Duodenal mucosa (tissue), 2 donors: ENCODE results near the gene CTSA.

Experiments used
- H3K27ac ChIP-seq: one replicate; pipeline ENCODE4 v1.7.0; 2013; ENCODE audit warnings: low read depth, low read length
- H3K27me3 ChIP-seq, 2 donors: one replicate each; pipeline ENCODE4 v1.7.0; 2013; ENCODE audit warnings: low read length in 2 of 2, control low read depth in 1 of 2; ENCODE audit not compliant: insufficient read depth in 2 of 2, control insufficient read depth in 1 of 2
- H3K36me3 ChIP-seq, 2 donors: one replicate each; pipeline ENCODE4 v1.7.0; 2013; ENCODE audit warnings: low read length in 2 of 2, control low read depth in 1 of 2; ENCODE audit not compliant: insufficient read depth in 2 of 2, control insufficient read depth in 1 of 2
- H3K4me1 ChIP-seq, 2 donors: one replicate each; pipeline ENCODE4 v1.7.0; 2013; ENCODE audit warnings: low read length in 2 of 2, control low read depth in 1 of 2; ENCODE audit not compliant: insufficient read depth in 2 of 2, control insufficient read depth in 1 of 2
- H3K4me3 ChIP-seq, 2 donors: one replicate each; pipeline ENCODE4 v1.7.0; 2013; ENCODE audit warnings: low read length in 2 of 2, low read depth in 1 of 2
- H3K9ac ChIP-seq, 2 donors: one replicate each; pipeline ENCODE4 v1.7.0; 2013; ENCODE audit warnings: low read length in 2 of 2, low read depth in 1 of 2
- H3K9me3 ChIP-seq, 2 donors: one replicate each; pipeline ENCODE4 v1.7.0; 2013; ENCODE audit warnings: low read length in 2 of 2, control low read depth in 1 of 2; ENCODE audit not compliant: control insufficient read depth in 1 of 2

The CTSA gene

DNA sequence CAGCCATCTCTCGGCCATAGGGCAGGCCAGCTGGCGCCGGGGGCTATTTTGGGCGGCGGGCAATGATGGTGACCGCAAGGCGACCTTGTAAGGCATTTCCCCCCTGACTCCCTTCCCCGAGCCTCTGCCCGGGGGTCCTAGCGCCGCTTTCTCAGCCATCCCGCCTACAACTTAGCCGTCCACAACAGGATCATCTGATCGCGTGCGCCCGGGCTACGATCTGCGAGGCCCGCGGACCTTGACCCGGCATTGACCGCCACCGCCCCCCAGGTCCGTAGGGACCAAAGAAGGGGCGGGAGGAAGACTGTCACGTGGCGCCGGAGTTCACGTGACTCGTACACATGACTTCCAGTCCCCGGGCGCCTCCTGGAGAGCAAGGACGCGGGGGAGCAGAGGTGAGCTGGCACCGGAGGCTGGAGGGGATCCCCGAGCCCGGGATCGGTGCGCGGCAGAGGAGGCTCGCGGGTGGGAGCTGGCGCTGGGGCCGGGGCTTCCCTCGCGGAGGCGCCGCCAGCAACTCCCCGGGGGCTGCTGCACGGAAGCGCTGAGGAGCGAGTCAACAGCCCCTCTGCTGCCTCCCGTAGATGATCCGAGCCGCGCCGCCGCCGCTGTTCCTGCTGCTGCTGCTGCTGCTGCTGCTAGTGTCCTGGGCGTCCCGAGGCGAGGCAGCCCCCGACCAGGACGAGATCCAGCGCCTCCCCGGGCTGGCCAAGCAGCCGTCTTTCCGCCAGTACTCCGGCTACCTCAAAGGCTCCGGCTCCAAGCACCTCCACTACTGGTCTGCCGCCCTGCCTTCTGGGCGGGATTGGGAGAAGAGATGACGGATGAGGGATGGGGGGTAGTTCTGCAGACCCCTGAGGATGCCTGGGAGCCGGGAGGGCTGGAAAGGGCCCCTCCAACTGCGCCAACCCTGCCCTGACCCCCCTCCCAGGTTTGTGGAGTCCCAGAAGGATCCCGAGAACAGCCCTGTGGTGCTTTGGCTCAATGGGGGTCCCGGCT, at the start of gene CTSA, which contains the start of gene NEURL2:
TSS of gene CTSA (plus strand) at position 351 of the 999 bp plus-strand sequence. CDS start at position 585, 234 bp downstream.
TSS of gene NEURL2 (minus strand) at position 224 of the 999 bp plus-strand sequence. CDS start at position 7, 217 bp downstream.
- peaks cover 14 to 50% of the 10 kb centered on the region in 2 donors for H3K36me3 ChIP-seq
- peaks cover 24 to 37% of the 10 kb centered on the region in 2 donors for H3K4me1 ChIP-seq
- peak within 1 kb of the TSS; percentile 67 to 86 for H3K9ac ChIP-seq
- peak within 1 kb of the TSS; percentile 82 for H3K27ac ChIP-seq
- H3K27me3 ChIP-seq = no peaks in the 10 kb centered on the region
- H3K4me3 ChIP-seq = peak within 1 kb of the TSS; percentile 64 to 88
- no peaks in the 10 kb centered on the region for H3K9me3 ChIP-seq

- H3K27ac ChIP-seq = no peak overlapping the region
- H3K4me1 ChIP-seq = peaks cover 0 to 16% of the 10 kb centered on the region in 2 donors
- no peak overlapping the region for H3K4me3 ChIP-seq
- H3K9me3 ChIP-seq = no peaks in the 10 kb centered on the region
- H3K27me3 ChIP-seq = no peaks in the 10 kb centered on the region
- no peak overlapping the region for H3K9ac ChIP-seq
- H3K36me3 ChIP-seq = peaks cover 38 to 62% of the 10 kb centered on the region in 2 donors
Measured at GRCh38 chr20:45841407-45842129, 49.6 kb upstream of the CTSA start.

GRCh38 chr20:45842169-45842812, 48.8 kb upstream of the CTSA start:
- Histone ChIP-seq H3K9me3 (no peaks in the 10 kb centered on the region), H3K27ac (no peak overlapping the region), H3K4me3 (no peak overlapping the region), H3K36me3 (peaks cover 38 to 66% of the 10 kb centered on the region in 2 donors), H3K27me3 (no peaks in the 10 kb centered on the region), H3K9ac (no peak overlapping the region), H3K4me1 (peaks cover 0 to 12% of the 10 kb centered on the region in 2 donors)

DNA sequence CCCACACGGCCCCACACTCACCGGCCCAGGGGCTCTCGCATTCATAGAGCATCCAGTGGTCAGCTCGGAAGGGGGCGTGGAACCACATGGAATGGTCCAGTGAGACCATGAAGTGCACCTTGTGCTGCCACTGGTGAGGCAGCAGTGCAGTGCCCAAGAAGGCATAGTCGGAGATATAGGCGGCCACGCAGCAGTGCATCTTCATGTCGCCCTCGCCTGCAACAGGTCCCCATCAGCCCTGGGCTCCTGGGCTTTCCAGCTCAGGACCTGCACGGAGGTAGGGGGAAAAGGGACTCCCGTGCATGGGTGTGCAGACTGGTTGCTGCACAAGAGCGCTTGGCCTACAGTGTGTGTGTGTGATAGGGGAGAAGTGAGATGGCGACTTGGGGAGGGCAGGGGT, 47.6 kb upstream of the CTSA start:
- Histone ChIP-seq H3K4me3 (no peak overlapping the region), H3K27ac (no peak overlapping the region), H3K9me3 (no peaks in the 10 kb centered on the region), H3K4me1 (peaks cover 0 to 12% of the 10 kb centered on the region in 2 donors), H3K9ac (no peak overlapping the region), H3K27me3 (no peaks in the 10 kb centered on the region), H3K36me3 (peaks cover 42 to 69% of the 10 kb centered on the region in 2 donors)

- H3K36me3 ChIP-seq = peaks cover 42 to 73% of the 10 kb centered on the region in 2 donors
- no peak overlapping the region for H3K9ac ChIP-seq
- H3K27me3 ChIP-seq = no peaks in the 10 kb centered on the region
- H3K4me1 ChIP-seq = peaks cover 0 to 12% of the 10 kb centered on the region in 2 donors
- H3K4me3 ChIP-seq = no peak overlapping the region
- no peaks in the 10 kb centered on the region for H3K9me3 ChIP-seq
- H3K27ac ChIP-seq = no peak overlapping the region
Measured at GRCh38 chr20:45845452-45845851, 45.7 kb upstream of the CTSA start.

DNA sequence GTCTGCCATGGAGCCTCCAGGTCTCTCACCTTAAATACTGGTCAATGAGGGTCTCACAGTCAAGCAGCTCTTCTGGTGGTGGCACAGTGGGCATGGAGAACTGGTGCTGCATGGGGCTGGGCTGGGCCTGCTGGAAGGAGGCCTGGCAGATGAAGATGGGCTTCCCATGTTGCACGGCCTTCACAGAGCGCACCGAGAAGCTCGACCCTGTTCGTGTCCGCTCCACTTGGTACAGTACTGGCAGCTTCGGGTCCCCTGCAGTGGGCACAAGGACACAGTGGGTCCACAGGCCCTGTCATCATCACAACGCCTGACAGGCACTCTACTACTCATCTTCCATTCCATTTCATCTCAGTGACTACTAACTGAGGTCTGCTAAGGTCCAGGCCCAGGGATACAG, 42.7 kb upstream of the CTSA start:
- Histone ChIP-seq H3K4me1 (peaks cover 0 to 2% of the 10 kb centered on the region in 2 donors), H3K36me3 (peaks cover 28 to 52% of the 10 kb centered on the region in 2 donors), H3K4me3 (no peak overlapping the region), H3K9me3 (no peaks in the 10 kb centered on the region), H3K9ac (no peak overlapping the region), H3K27me3 (no peaks in the 10 kb centered on the region), H3K27ac (no peak overlapping the region)

DNA sequence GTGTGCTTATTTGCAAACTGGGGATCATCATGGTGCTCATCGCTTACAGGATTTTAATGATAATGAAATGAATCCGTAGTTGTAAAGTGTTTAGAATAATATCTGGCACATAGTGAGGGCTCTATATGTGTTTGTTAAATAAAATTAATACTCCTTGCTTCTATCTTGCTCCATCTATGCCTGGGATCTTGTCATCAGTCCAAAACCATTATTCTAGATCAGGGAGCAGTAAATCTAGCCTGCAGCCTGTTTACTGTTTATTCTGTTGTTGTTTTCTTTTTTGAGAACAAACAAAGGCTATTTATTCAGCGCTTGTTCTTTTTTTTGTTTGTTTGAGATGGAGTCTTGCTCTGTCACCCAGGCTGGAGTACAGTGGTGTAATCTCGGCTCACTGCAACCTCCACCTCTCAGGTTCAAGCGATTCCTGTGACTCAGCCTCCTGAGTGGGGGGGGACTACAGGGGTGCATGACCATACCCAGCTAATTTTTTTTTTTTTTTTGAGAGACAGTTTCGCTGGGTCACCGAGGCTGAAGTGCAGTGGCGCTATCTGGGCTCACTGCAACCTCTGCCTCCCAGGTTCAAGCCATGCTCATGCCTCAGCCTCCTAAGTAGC, 42.1 kb upstream of the CTSA start:
- Histone ChIP-seq H3K27ac (no peak overlapping the region), H3K27me3 (no peaks in the 10 kb centered on the region), H3K4me3 (no peak overlapping the region), H3K9ac (no peak overlapping the region), H3K4me1 (no peaks in the 10 kb centered on the region), H3K36me3 (peaks cover 24 to 46% of the 10 kb centered on the region in 2 donors), H3K9me3 (no peaks in the 10 kb centered on the region)

DNA sequence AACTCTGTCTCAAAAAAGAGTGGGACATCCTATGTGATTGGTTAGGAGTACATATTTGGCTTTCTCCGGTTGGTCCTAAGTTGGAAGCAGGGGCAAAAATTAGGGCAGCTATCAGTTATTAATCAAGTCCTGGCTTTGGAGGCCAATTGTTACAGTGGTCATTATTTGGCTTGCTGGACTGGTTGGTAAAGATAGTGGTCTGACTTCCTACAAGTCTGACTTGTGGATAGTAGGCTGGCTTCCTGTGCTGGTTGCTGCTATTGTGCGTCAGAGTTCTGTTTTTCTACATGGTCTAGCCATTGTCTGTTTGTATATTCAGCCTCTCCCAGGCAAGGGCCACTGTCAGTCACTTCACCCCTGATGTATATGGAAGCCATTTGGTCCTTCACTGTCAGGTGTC, 40.9 kb upstream of the CTSA start:
- peaks cover 14 to 39% of the 10 kb centered on the region in 2 donors for H3K36me3 ChIP-seq

GRCh38 chr20:45850926-45851325, 40.2 kb upstream of the CTSA start:
- Histone ChIP-seq H3K36me3 (peaks cover 14 to 33% of the 10 kb centered on the region in 2 donors), H3K27me3 (no peaks in the 10 kb centered on the region), H3K27ac (no peak overlapping the region), H3K9me3 (no peaks in the 10 kb centered on the region), H3K4me1 (peaks cover 10 to 11% of the 10 kb centered on the region in 2 donors), H3K4me3 (no peak overlapping the region), H3K9ac (no peak overlapping the region)

More for the DNA sequence above, 40.9 kb upstream of the CTSA start:
- Histone ChIP-seq H3K9ac (no peak overlapping the region), H3K27me3 (no peaks in the 10 kb centered on the region), H3K4me3 (no peak overlapping the region), H3K9me3 (no peaks in the 10 kb centered on the region), H3K27ac (no peak overlapping the region), H3K4me1 (peaks cover 7 to 8% of the 10 kb centered on the region in 2 donors)
